ENCODE results near the gene CHRNA7.

DNA sequence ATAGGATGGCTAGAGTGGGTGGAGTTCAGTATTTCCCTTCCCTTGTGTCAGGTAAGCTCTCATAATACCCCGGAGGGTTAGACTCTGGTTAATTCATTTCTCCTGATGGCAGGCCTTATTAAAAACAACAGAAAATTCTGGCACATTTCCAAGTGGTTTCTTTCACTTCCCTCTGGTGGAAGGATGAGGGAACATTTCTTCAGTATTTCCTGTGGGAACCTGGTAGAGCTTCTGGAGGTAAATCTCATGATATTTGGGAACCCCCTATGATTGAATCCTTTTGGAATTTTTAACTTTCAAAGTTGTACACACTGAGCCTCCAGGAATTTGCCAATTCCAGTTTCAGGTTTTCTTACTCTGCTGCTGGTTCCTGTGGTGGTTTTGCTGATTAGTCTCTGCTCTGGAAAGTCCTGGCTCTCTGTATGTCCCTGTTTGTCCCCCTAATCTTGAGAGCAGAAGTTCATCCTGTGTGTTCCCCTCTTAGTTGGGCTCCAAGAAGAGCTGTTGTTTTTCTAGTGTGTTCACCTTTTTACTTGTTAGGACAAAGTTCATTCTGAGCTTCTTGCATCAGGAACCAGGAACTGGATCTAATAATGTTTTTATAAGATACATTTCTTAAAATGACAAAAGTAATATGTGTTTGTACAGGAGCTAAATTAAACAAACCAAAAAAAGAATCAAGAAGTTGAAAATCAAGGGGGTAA is 12.1 kb downstream of the CHRNA7 start:
- TF ChIP-seq, protein P1, sequence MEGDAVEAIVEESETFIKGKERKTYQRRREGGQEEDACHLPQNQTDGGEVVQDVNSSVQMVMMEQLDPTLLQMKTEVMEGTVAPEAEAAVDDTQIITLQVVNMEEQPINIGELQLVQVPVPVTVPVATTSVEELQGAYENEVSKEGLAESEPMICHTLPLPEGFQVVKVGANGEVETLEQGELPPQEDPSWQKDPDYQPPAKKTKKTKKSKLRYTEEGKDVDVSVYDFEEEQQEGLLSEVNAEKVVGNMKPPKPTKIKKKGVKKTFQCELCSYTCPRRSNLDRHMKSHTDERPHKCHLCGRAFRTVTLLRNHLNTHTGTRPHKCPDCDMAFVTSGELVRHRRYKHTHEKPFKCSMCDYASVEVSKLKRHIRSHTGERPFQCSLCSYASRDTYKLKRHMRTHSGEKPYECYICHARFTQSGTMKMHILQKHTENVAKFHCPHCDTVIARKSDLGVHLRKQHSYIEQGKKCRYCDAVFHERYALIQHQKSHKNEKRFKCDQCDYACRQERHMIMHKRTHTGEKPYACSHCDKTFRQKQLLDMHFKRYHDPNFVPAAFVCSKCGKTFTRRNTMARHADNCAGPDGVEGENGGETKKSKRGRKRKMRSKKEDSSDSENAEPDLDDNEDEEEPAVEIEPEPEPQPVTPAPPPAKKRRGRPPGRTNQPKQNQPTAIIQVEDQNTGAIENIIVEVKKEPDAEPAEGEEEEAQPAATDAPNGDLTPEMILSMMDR (IDR thresholded peaks at IDR 0.05; ENCODE audit: insufficient read depth, low read length) = no peak
- TF ChIP-seq, protein P2, sequence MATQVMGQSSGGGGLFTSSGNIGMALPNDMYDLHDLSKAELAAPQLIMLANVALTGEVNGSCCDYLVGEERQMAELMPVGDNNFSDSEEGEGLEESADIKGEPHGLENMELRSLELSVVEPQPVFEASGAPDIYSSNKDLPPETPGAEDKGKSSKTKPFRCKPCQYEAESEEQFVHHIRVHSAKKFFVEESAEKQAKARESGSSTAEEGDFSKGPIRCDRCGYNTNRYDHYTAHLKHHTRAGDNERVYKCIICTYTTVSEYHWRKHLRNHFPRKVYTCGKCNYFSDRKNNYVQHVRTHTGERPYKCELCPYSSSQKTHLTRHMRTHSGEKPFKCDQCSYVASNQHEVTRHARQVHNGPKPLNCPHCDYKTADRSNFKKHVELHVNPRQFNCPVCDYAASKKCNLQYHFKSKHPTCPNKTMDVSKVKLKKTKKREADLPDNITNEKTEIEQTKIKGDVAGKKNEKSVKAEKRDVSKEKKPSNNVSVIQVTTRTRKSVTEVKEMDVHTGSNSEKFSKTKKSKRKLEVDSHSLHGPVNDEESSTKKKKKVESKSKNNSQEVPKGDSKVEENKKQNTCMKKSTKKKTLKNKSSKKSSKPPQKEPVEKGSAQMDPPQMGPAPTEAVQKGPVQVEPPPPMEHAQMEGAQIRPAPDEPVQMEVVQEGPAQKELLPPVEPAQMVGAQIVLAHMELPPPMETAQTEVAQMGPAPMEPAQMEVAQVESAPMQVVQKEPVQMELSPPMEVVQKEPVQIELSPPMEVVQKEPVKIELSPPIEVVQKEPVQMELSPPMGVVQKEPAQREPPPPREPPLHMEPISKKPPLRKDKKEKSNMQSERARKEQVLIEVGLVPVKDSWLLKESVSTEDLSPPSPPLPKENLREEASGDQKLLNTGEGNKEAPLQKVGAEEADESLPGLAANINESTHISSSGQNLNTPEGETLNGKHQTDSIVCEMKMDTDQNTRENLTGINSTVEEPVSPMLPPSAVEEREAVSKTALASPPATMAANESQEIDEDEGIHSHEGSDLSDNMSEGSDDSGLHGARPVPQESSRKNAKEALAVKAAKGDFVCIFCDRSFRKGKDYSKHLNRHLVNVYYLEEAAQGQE (IDR thresholded peaks at IDR 0.05; ENCODE audit: insufficient replicate concordance, low read depth) = no peak
- TF ChIP-seq GABPA (IDR thresholded peaks at IDR 0.05; ENCODE audit: low read depth) (no peak), SPI1 (IDR thresholded peaks at IDR 0.05; ENCODE audit: borderline replicate concordance, low read depth) (no peak)

Data from HL-60 (cell line).